ENCODE results near the gene RGL3.
"Not testable (repeated sequence)": the region's sequence is repeated elsewhere in the genome, so short reads cannot be mapped to it uniquely, and the experiment has no call there.

RGL3 gene, protein sequence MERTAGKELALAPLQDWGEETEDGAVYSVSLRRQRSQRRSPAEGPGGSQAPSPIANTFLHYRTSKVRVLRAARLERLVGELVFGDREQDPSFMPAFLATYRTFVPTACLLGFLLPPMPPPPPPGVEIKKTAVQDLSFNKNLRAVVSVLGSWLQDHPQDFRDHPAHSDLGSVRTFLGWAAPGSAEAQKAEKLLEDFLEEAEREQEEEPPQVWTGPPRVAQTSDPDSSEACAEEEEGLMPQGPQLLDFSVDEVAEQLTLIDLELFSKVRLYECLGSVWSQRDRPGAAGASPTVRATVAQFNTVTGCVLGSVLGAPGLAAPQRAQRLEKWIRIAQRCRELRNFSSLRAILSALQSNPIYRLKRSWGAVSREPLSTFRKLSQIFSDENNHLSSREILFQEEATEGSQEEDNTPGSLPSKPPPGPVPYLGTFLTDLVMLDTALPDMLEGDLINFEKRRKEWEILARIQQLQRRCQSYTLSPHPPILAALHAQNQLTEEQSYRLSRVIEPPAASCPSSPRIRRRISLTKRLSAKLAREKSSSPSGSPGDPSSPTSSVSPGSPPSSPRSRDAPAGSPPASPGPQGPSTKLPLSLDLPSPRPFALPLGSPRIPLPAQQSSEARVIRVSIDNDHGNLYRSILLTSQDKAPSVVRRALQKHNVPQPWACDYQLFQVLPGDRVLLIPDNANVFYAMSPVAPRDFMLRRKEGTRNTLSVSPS

DNA sequence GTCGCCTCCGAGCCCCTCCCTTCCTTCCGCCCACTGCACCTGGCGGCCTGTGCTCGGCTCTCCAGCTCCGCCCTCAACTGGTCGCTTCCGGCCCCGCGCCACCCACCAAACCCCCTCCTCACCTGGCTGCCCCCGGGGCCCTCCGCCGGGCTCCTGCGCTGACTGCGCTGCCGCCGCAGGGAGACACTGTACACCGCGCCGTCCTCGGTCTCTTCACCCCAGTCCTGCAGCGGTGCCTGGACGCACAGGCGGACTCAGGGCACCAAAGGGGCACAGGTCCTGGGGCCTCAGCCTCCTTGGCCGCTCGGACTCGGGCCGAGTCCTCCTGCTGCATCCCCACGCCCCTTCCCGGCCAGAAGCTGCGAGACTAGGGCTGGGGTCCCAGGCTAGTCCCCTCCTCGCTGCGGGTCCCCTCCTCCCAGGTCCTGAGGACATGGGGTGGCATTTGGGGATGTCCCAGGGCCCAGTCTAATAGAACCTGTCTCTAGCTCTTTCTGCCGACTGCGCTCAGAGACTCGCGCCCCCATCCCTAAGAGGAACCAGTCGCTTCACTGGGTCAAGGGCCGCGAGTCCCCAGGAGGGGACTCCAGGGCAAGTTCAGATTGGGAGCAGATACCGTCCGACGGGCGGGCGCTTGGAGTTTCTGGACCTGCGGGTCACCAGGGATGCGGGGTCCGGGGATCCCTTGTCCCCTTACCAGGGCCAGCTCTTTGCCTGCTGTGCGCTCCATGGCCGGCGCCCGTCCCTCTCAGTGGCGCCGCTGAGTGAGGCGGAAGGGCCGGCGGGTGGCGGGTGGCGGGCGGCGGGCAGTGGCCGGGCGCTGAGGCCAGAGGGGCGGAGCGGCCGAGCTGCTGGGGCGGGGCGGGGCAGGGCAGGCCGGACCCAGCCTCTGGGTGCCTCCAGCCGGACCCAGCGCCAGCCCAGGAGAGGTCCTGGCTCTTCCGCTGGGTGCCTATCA is at the start of gene RGL3:
TSS of gene RGL3 (minus strand) at position 766 of the 958 bp plus-strand sequence. CDS start at position 730, 36 bp downstream.
- Histone ChIP-seq H3K4me3 (ENCODE audit: low read depth, low read length, poor library complexity, severe bottlenecking) (peak within 1 kb of the TSS; percentile 37), H2AFZ (ENCODE audit: low read length) (no peak within 1 kb of the TSS), H3K79me2 (ENCODE audit: insufficient read depth, low read length) (no peaks in the 10 kb centered on the region), H3K4me2 (ENCODE audit: low read length) (peak within 1 kb of the TSS; percentile 62), H3K9me2 (ENCODE audit: low read depth, low read length) (no peaks in the 10 kb centered on the region), H3K9ac (ENCODE audit: low read length) (no peak within 1 kb of the TSS), H3K27me3 (ENCODE audit: insufficient read depth, low read length) (no peaks in the 10 kb centered on the region; the same call in 1 of the 2 replicates), H3K27ac (ENCODE audit: low read depth, low read length, poor library complexity, severe bottlenecking) (no peak within 1 kb of the TSS), H3K36me3 (ENCODE audit: insufficient read depth, low read length) (no peaks in the 10 kb centered on the region), H3K9me3 (ENCODE audit: low read length) (no peaks in the 10 kb centered on the region), H3F3A (ENCODE audit: insufficient read depth, low read length) (no peaks in the 10 kb centered on the region), H3K4me1 (ENCODE audit: insufficient read depth, low read length, severe bottlenecking) (peaks cover 17% of the 10 kb centered on the region), H4K20me1 (ENCODE audit: insufficient read depth, low read length) (no peaks in the 10 kb centered on the region)
- no peak for TF ChIP-seq EZH2 (IDR thresholded peaks at IDR 0.05; ENCODE audit: borderline replicate concordance, low read length)
- TF ChIP-seq, protein P1, sequence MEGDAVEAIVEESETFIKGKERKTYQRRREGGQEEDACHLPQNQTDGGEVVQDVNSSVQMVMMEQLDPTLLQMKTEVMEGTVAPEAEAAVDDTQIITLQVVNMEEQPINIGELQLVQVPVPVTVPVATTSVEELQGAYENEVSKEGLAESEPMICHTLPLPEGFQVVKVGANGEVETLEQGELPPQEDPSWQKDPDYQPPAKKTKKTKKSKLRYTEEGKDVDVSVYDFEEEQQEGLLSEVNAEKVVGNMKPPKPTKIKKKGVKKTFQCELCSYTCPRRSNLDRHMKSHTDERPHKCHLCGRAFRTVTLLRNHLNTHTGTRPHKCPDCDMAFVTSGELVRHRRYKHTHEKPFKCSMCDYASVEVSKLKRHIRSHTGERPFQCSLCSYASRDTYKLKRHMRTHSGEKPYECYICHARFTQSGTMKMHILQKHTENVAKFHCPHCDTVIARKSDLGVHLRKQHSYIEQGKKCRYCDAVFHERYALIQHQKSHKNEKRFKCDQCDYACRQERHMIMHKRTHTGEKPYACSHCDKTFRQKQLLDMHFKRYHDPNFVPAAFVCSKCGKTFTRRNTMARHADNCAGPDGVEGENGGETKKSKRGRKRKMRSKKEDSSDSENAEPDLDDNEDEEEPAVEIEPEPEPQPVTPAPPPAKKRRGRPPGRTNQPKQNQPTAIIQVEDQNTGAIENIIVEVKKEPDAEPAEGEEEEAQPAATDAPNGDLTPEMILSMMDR (IDR thresholded peaks at IDR 0.05; ENCODE audit: low read length), result no peak

DNA sequence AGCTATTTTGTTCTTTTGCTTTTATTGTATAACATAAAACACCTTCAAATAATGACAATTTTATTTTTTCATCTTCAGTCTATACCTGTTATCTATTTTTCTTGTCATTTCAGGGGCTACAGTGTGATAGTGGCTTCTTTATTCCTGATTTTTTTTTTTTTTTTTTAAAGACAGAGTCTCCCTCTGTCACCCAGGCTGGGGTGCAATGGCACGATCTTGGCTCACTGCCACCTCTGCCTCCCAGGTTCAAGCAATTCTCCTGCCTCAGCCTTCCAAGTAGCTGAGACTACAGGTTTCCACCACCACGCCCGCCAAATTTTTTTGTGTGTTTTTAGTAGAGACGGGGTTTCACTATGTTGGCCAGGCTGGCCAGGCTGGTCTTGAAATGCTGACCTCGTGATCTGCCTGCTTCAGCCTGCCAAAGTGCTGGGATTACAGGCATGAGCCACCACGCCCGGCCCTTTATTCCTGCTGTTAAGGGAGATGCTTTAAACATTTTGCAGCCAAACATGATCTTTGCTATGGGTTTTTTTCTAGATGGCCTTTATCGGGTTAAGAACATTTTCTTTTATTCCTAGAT is 49.2 kb upstream of the RGL3 start:
- not testable (repeated sequence) for H3K4me2 ChIP-seq (ENCODE audit: low read length); H3K9me2 ChIP-seq (ENCODE audit: low read depth, low read length); H3K27ac ChIP-seq (ENCODE audit: low read depth, low read length, poor library complexity, severe bottlenecking)

DNA sequence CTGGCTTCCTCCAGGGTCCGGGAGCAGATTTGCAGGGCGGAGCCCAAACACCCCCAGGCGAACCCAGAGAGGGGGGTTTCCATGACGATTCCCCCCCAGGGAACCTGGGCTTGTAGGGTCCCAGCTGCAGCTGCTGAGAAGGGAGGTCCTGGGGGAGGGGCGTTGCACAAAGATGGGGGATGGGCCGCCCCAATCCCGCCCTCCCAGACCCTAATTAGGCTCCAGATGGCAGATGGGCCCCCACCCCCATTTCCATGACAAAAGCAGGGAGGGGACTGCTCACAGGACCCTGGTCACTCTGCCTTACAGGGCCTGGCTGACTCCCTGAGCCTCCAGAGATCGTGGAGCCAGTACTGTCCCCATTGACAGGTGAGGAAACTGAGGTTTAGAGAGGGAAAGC is 46.5 kb upstream of the RGL3 start:
- H3K4me2 ChIP-seq (ENCODE audit: low read length), result no peak overlapping the region

More for the DNA sequence above, 49.2 kb upstream of the RGL3 start:
- H2AFZ ChIP-seq (ENCODE audit: low read length); H3K9me3 ChIP-seq (ENCODE audit: low read length); H3F3A ChIP-seq (ENCODE audit: insufficient read depth, low read length); H3K4me1 ChIP-seq (ENCODE audit: insufficient read depth, low read length, severe bottlenecking); H4K20me1 ChIP-seq (ENCODE audit: insufficient read depth, low read length); H3K4me3 ChIP-seq (ENCODE audit: low read depth, low read length, poor library complexity, severe bottlenecking); H3K9ac ChIP-seq (ENCODE audit: low read length); H3K27me3 ChIP-seq (ENCODE audit: insufficient read depth, low read length); H3K36me3 ChIP-seq (ENCODE audit: insufficient read depth, low read length); H3K79me2 ChIP-seq (ENCODE audit: insufficient read depth, low read length): not testable (repeated sequence)

More for the DNA sequence above, 46.5 kb upstream of the RGL3 start:
- Histone ChIP-seq H3F3A (ENCODE audit: insufficient read depth, low read length) (no peaks in the 10 kb centered on the region), H4K20me1 (ENCODE audit: insufficient read depth, low read length) (no peaks in the 10 kb centered on the region), H3K27me3 (ENCODE audit: insufficient read depth, low read length) (0 out of 2 replicates have a peak, but pooled peaks cover 4% of the 10 kb centered on the region), H3K79me2 (ENCODE audit: insufficient read depth, low read length) (no peaks in the 10 kb centered on the region), H3K4me1 (ENCODE audit: insufficient read depth, low read length, severe bottlenecking) (no peaks in the 10 kb centered on the region), H3K27ac (ENCODE audit: low read depth, low read length, poor library complexity, severe bottlenecking) (no peak overlapping the region), H3K9me2 (ENCODE audit: low read depth, low read length) (no peaks in the 10 kb centered on the region), H3K4me3 (ENCODE audit: low read depth, low read length, poor library complexity, severe bottlenecking) (no peak overlapping the region), H3K9ac (ENCODE audit: low read length) (no peak overlapping the region), H2AFZ (ENCODE audit: low read length) (no peak overlapping the region), H3K36me3 (ENCODE audit: insufficient read depth, low read length) (no peaks in the 10 kb centered on the region), H3K9me3 (ENCODE audit: low read length) (no peaks in the 10 kb centered on the region)
- TF ChIP-seq, protein P1 (IDR thresholded peaks at IDR 0.05; ENCODE audit: low read length), result no peak
- no peak for TF ChIP-seq EZH2 (IDR thresholded peaks at IDR 0.05; ENCODE audit: borderline replicate concordance, low read length)

All from OCI-LY1 (cell line).